Measurements from ENCODE around the gene HES7. TPM values are rescaled to one million over a fixed set of nuclear protein-coding genes. Genes with fewer than 3 reads are reported as not detected.

Gene HES7
- total and polyA plus RNA-seq, 9 of the 15 experiments (the other 6 are each of a cell fraction or from before 2014, with no cell fraction given), result 0.03 to 1.7 (median 0.14) TPM; not detected in 1

DNA sequence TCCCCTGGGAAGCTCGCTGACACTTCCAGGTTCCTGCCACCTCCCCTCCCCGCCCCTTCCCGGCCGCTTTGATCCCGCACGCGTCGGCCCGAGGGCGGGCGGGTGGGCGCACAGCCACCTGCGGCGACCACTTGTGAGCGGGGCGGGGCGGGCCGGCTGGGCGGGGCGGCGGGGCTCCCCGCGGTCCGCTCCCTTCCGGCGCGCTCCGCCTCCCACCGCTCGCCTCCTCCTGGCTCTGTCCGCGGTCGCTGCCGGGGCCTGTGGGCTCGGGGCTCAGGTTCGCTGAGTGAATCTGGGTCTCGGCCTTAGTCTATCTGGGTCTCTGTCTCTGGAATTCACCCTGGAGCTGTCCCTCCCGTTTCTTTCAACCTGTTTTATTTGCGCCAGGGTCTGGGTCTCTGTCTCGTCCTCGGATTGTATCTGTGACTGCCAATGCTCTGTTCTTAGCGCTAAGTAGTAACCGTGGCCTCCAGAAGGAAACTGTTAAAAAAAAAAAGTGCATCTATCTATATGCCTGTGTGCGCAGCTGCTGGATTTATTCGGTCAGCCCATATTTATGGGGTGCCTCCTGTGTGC lies 2.7 kb upstream of the HES7 start:
- peaks cover 22 to 60% of the 10 kb centered on the region in 2 experiments for H3K4me1 ChIP-seq (replicated peaks in 1 of 2; ENCODE audit: control insufficient read depth in 2 of 2, insufficient read depth in 2 of 2, low read length in 2 of 2)
- ChIA-PET POLR2A (interaction anchor here (0.8 to 1.7 kb wide), 5 partner anchors 8 to 47 kb away, joined by 3 to 10 read pairs (median 4); partner anchors contain the start of gene ALOX12B), CTCF (ENCODE audit: low intra/inter-chr PET ratio) (no interaction called here)
- peak overlapping the region; percentile 34; the same call in 1 of the 3 replicates for H3K27ac ChIP-seq (ENCODE audit: extremely low read depth, low read depth, low read length)
- no TSS peak for BruUV-seq (replicated peaks)
- H2AFZ ChIP-seq (ENCODE audit: low read depth, low read length), result peak overlapping the region; percentile 91
- peak; percentile 45 for ATAC-seq
- peak overlapping the region; percentile 87 for H3K4me2 ChIP-seq (ENCODE audit: insufficient read depth, low read length)
- peak overlapping the region; percentile 73 for H3K4me3 ChIP-seq
- FAIRE-seq, result peak; percentile 48
- H3K27me3 ChIP-seq (ENCODE audit: control insufficient read depth in 2 of 2, insufficient read depth in 2 of 2, low read length in 2 of 2), result 0 out of 5 replicates have a peak, but pooled peaks cover 0 to 9% of the 10 kb centered on the region in 2 experiments
- 0% methylated on average over 5 of the region's 45 CpGs for WGBS (ENCODE audit: insufficient coverage, low coverage, missing lambda C conversion rate)
- no peaks in the 10 kb centered on the region for H3K36me3 ChIP-seq (ENCODE audit: control insufficient read depth, insufficient read depth, low read length)
- no peaks in the 10 kb centered on the region for H3K9me3 ChIP-seq (replicated peaks; ENCODE audit: control insufficient read depth, insufficient read depth, low read depth, low read length)
- DNase-seq (ENCODE audit: extremely low read depth in 1 of 4, low spot score in 3 of 4), result peak; percentile 66 to 74 (median 70)
- in situ Hi-C loops (cut with MboI) (no loop called here), intact Hi-C loops (cut with micrococcal nuclease) (loop anchor here (10.0 kb wide), 1 partner anchor 292 kb away; the partner anchor contains the start of gene KDM6B)
- H4K20me1 ChIP-seq (replicated peaks; ENCODE audit: control insufficient read depth, insufficient read depth, low read length), result no peaks in the 10 kb centered on the region; the same call in 1 of the 2 replicates
- H3K9me1 ChIP-seq (ENCODE audit: control insufficient read depth, insufficient read depth, low read length), result no peaks in the 10 kb centered on the region
- no peaks in the 10 kb centered on the region for H3K79me2 ChIP-seq (ENCODE audit: control insufficient read depth, insufficient read depth, low read length)
- H3K9ac ChIP-seq (ENCODE audit: insufficient read depth in 1 of 2, low read depth in 2 of 2, low read length in 2 of 2), result peak overlapping the region; percentile 57 to 92
- TF ChIP-seq BRCA1 (IDR thresholded peaks at IDR 0.05), result no peak
- no peak for TF ChIP-seq BRCA1 (CRISPR knock-in tag; IDR thresholded peaks at IDR 0.05)
- TF ChIP-seq PHF8 (IDR thresholded peaks at IDR 0.05; ENCODE audit: borderline replicate concordance, low read length), result peak; percentile 29; the same call in 1 of the 2 replicates
- peak; percentile 41 for TF ChIP-seq KDM5B (IDR thresholded peaks at IDR 0.05; ENCODE audit: insufficient replicate concordance, low read depth, low read length)
- no peak for TF ChIP-seq ESRRB (CRISPR knock-in tag; IDR thresholded peaks at IDR 0.05; ENCODE audit: borderline replicate concordance)
- peak; percentile 99 for TF ChIP-seq CC2D1A (IDR thresholded peaks at IDR 0.05)
- TF ChIP-seq, protein P1, sequence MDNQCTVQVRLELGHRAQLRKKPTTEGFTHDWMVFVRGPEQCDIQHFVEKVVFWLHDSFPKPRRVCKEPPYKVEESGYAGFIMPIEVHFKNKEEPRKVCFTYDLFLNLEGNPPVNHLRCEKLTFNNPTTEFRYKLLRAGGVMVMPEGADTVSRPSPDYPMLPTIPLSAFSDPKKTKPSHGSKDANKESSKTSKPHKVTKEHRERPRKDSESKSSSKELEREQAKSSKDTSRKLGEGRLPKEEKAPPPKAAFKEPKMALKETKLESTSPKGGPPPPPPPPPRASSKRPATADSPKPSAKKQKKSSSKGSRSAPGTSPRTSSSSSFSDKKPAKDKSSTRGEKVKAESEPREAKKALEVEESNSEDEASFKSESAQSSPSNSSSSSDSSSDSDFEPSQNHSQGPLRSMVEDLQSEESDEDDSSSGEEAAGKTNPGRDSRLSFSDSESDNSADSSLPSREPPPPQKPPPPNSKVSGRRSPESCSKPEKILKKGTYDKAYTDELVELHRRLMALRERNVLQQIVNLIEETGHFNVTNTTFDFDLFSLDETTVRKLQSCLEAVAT (IDR thresholded peaks at IDR 0.05), result peak in 1 of 2 experiments; percentile 78; a peak in 2 of 4 replicates
- TF ChIP-seq, protein P2, sequence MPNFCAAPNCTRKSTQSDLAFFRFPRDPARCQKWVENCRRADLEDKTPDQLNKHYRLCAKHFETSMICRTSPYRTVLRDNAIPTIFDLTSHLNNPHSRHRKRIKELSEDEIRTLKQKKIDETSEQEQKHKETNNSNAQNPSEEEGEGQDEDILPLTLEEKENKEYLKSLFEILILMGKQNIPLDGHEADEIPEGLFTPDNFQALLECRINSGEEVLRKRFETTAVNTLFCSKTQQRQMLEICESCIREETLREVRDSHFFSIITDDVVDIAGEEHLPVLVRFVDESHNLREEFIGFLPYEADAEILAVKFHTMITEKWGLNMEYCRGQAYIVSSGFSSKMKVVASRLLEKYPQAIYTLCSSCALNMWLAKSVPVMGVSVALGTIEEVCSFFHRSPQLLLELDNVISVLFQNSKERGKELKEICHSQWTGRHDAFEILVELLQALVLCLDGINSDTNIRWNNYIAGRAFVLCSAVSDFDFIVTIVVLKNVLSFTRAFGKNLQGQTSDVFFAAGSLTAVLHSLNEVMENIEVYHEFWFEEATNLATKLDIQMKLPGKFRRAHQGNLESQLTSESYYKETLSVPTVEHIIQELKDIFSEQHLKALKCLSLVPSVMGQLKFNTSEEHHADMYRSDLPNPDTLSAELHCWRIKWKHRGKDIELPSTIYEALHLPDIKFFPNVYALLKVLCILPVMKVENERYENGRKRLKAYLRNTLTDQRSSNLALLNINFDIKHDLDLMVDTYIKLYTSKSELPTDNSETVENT (CRISPR knock-in tag; IDR thresholded peaks at IDR 0.05), result no peak
- TF ChIP-seq, protein P3, sequence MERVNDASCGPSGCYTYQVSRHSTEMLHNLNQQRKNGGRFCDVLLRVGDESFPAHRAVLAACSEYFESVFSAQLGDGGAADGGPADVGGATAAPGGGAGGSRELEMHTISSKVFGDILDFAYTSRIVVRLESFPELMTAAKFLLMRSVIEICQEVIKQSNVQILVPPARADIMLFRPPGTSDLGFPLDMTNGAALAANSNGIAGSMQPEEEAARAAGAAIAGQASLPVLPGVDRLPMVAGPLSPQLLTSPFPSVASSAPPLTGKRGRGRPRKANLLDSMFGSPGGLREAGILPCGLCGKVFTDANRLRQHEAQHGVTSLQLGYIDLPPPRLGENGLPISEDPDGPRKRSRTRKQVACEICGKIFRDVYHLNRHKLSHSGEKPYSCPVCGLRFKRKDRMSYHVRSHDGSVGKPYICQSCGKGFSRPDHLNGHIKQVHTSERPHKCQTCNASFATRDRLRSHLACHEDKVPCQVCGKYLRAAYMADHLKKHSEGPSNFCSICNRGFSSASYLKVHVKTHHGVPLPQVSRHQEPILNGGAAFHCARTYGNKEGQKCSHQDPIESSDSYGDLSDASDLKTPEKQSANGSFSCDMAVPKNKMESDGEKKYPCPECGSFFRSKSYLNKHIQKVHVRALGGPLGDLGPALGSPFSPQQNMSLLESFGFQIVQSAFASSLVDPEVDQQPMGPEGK (CRISPR knock-in tag; IDR thresholded peaks at IDR 0.05; ENCODE audit: borderline replicate concordance), result no peak
- TF ChIP-seq, protein P4, sequence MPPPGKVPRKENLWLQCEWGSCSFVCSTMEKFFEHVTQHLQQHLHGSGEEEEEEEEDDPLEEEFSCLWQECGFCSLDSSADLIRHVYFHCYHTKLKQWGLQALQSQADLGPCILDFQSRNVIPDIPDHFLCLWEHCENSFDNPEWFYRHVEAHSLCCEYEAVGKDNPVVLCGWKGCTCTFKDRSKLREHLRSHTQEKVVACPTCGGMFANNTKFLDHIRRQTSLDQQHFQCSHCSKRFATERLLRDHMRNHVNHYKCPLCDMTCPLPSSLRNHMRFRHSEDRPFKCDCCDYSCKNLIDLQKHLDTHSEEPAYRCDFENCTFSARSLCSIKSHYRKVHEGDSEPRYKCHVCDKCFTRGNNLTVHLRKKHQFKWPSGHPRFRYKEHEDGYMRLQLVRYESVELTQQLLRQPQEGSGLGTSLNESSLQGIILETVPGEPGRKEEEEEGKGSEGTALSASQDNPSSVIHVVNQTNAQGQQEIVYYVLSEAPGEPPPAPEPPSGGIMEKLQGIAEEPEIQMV (tag; conservative IDR thresholded peaks at IDR 0.05; ENCODE audit: low read depth), result peak; percentile 96
- TF ChIP-seq TBP (optimal IDR thresholded peaks at IDR 0.05; ENCODE audit: low read depth, low read length), result peak; percentile 16
- no peak for TF ChIP-seq ZNF696 (CRISPR knock-in tag; conservative IDR thresholded peaks at IDR 0.05)
- TF ChIP-seq MAZ (CRISPR knock-in tag; conservative IDR thresholded peaks at IDR 0.05 in 1 of 2, IDR thresholded peaks at IDR 0.05 in 1 of 2), result 0 out of 4 replicates have a peak, but pooled peaks of 1 of the 2 experiments have one; percentile 33

Data from K562 (cell line).